ENCODE measurements around the gene UTP20. TPM values are rescaled to one million over a fixed set of nuclear protein-coding genes. Genes with fewer than 3 reads are reported as not detected.

UTP20 gene
- total RNA-seq = 10 to 100 TPM; 10.4 to 15.9 (median 13.1) TPM

DNA sequence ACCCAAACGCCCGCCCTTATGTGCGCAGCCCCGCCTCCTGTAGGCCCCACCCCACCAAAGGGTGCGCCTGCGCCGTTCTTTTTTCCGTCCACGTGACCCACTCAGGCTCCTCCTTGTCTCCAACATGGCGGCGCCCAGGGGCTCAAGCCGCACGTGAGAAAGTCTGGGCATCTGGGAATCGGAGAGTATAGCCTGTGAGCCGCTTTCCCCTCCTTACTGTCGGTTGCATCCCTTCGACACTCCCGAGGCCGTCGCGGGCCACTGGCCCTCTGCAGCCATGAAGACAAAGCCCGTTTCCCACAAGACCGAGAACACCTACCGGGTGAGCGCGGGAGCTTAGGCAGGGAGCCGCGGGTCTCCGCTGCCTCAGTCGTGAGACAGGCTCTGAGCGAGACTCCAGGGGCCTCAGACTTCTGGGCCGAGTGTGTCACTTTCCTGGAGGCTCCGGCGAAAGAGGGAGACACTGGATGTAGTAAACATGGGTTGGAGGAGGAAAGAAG, at the start of gene UTP20:
Gene UTP20, plus strand, starts transcription at position 100 of the 500 bp plus-strand sequence. Its CDS starts 178 bp downstream, at position 278.
- 0 to 1% methylated on average over 34 of the region's 34 CpGs for WGBS, 2 donors

GRCh38 chr12:101230547-101230946, 49.4 kb upstream of the UTP20 start:
- 65 to 72% methylated on average over 5 of the region's 5 CpGs for WGBS, 2 donors
- no peak for DNase-seq (ENCODE audit: low spot score in 2 of 2)
- Histone ChIP-seq H3K9me3 (no peaks in the 10 kb centered on the region), H3K4me1 (no peaks in the 10 kb centered on the region), H3K36me3 (no peaks in the 10 kb centered on the region), H3K27ac (no peak overlapping the region), H3K4me3 (no peak overlapping the region), H3K27me3 (no peaks in the 10 kb centered on the region)
- TF ChIP-seq CTCF (IDR thresholded peaks at IDR 0.05) = no peak
- no peak for TF ChIP-seq POLR2A (IDR thresholded peaks at IDR 0.05)
- TF ChIP-seq EP300 (IDR thresholded peaks at IDR 0.05) = no peak

More for the DNA sequence above, at the start of gene UTP20:
- TF ChIP-seq POLR2A (IDR thresholded peaks at IDR 0.05) = peak in 1 of 2 donors; percentile 28
- TF ChIP-seq CTCF (IDR thresholded peaks at IDR 0.05) = no peak
- peak; percentile 55 to 76 for TF ChIP-seq EP300 (IDR thresholded peaks at IDR 0.05)
- no peaks in the 10 kb centered on the region for H3K9me3 ChIP-seq
- peaks cover 0 to 19% (median 7%) of the 10 kb centered on the region in 4 donors for H3K4me1 ChIP-seq
- H3K4me3 ChIP-seq = peak within 1 kb of the TSS; percentile 74 to 97 (median 94)
- H3K27ac ChIP-seq = peak within 1 kb of the TSS in 3 of 4 donors; percentile 15 to 65 (median 47)
- DNase-seq (ENCODE audit: low spot score in 2 of 2) = peak; percentile 83 to 91
- H3K27me3 ChIP-seq = no peaks in the 10 kb centered on the region
- peaks cover 0 to 23% (median 0%) of the 10 kb centered on the region in 3 donors for H3K36me3 ChIP-seq

GRCh38 chr12:101231636-101232035, 48.3 kb upstream of the UTP20 start:
- Histone ChIP-seq H3K36me3 (no peaks in the 10 kb centered on the region), H3K27ac (no peak overlapping the region), H3K27me3 (no peaks in the 10 kb centered on the region), H3K4me3 (no peak overlapping the region), H3K9me3 (no peaks in the 10 kb centered on the region), H3K4me1 (no peaks in the 10 kb centered on the region)
- TF ChIP-seq POLR2A (IDR thresholded peaks at IDR 0.05) (no peak), EP300 (IDR thresholded peaks at IDR 0.05) (no peak), CTCF (IDR thresholded peaks at IDR 0.05) (no peak)
- no peak for DNase-seq (ENCODE audit: low spot score in 2 of 2)
- WGBS, 2 donors = 63 to 66% methylated on average over 4 of the region's 4 CpGs

GRCh38 chr12:101235686-101236085, 44.2 kb upstream of the UTP20 start:
- 83 to 89% methylated on average over 2 of the region's 2 CpGs for WGBS, 2 donors
- Histone ChIP-seq H3K36me3 (no peaks in the 10 kb centered on the region), H3K4me3 (no peak overlapping the region), H3K4me1 (no peaks in the 10 kb centered on the region), H3K27me3 (no peaks in the 10 kb centered on the region), H3K9me3 (peaks cover 0 to 14% (median 0%) of the 10 kb centered on the region in 4 donors), H3K27ac (no peak overlapping the region)
- DNase-seq (ENCODE audit: low spot score in 2 of 2) = no peak
- TF ChIP-seq CTCF (IDR thresholded peaks at IDR 0.05) (no peak), EP300 (IDR thresholded peaks at IDR 0.05) (no peak), POLR2A (IDR thresholded peaks at IDR 0.05) (no peak)

GRCh38 chr12:101238306-101238705, 41.6 kb upstream of the UTP20 start:
- no peak for DNase-seq (ENCODE audit: low spot score in 2 of 2)
- TF ChIP-seq POLR2A (IDR thresholded peaks at IDR 0.05) (no peak), EP300 (IDR thresholded peaks at IDR 0.05) (no peak), CTCF (IDR thresholded peaks at IDR 0.05) (no peak)
- WGBS, 2 donors = 78 to 81% methylated on average over 4 of the region's 4 CpGs
- no peak overlapping the region for H3K4me3 ChIP-seq
- H3K4me1 ChIP-seq = no peaks in the 10 kb centered on the region
- peaks cover 0 to 24% (median 0%) of the 10 kb centered on the region in 4 donors for H3K9me3 ChIP-seq
- no peaks in the 10 kb centered on the region for H3K36me3 ChIP-seq
- no peaks in the 10 kb centered on the region for H3K27me3 ChIP-seq
- no peak overlapping the region for H3K27ac ChIP-seq

All from tibial nerve (tissue), 4 donors.